IMR-90 (cell line): ENCODE measurements around the gene SAA1. TPM values are rescaled to one million over a fixed set of nuclear protein-coding genes. Genes with fewer than 3 reads are reported as not detected.

ENCODE experiments used
- ATAC-seq: fragments of 200-7000 bp; cut with Tn5 transposase; 2 replicates; pipeline ENCODE4 v1.9.1; 2020; ENCODE audit warnings: low read depth, mild to moderate bottlenecking, moderate library complexity
- BruUV-seq: library from RNA; stranded (reverse); fragments of 400-500 nt; replicated peaks from 2 replicates; lab custom pipeline; 2021; lab: Mats Ljungman, UMichigan
- CTCF ChIA-PET: fragments of 300-600 bp; formaldehyde crosslinking; extraction: SDS; loops from one replicate; lab custom pipeline; 2021; ENCODE audit warnings: antibody characterized with exemption; lab: Yijun Ruan, JAX
- POLR2A ChIA-PET: fragments of 300-600 bp; sonication (Branson Sonifier 250); formaldehyde crosslinking; loops from one replicate; lab custom pipeline; 2022; ENCODE audit warnings: antibody characterized with exemption; ENCODE audit not compliant: unreplicated experiment; lab: Charles Lee
- DNase-seq: peaks from one replicate; pipeline ENCODE4 v3.0.0; 2013
- H2AFZ ChIP-seq: replicated peaks from 2 replicates; pipeline ENCODE3; 2013; ENCODE audit warnings: low read length, mild to moderate bottlenecking; ENCODE audit not compliant: poor library complexity
- H2AK5ac ChIP-seq: 2 replicates; pipeline ENCODE4 v1.6.1; 2013; ENCODE audit warnings: low read depth, low read length, inconsistent platforms
- H2AK9ac ChIP-seq: replicated peaks from 2 replicates; pipeline ENCODE3; 2013; ENCODE audit warnings: mild to moderate bottlenecking, low read depth, low read length, moderate library complexity; ENCODE audit not compliant: poor library complexity
- H2BK120ac ChIP-seq: 2 replicates; pipeline ENCODE4 v1.6.1; 2013; ENCODE audit warnings: low read depth, low read length, inconsistent platforms
- H2BK15ac ChIP-seq: 3 replicates; pipeline ENCODE4 v1.6.1; 2013; ENCODE audit warnings: low read depth, low read length, inconsistent platforms
- H2BK20ac ChIP-seq: 2 replicates; pipeline ENCODE4 v1.6.1; 2013; ENCODE audit warnings: low read depth, mild to moderate bottlenecking, inconsistent platforms, low read length, moderate library complexity
- H2BK5ac ChIP-seq: 2 replicates; pipeline ENCODE4 v1.6.1; 2013; ENCODE audit warnings: mild to moderate bottlenecking, low read depth, low read length, inconsistent platforms; ENCODE audit not compliant: poor library complexity, severe bottlenecking
- H3K14ac ChIP-seq: replicated peaks from 2 replicates; pipeline ENCODE4 v1.6.1; 2013; ENCODE audit warnings: low read depth, low read length, inconsistent platforms
- H3K18ac ChIP-seq: 2 replicates; pipeline ENCODE4 v1.6.1; 2013; ENCODE audit warnings: low read depth, low read length, control low read depth
- H3K23ac ChIP-seq: 2 replicates; pipeline ENCODE4 v1.6.1; 2013; ENCODE audit warnings: low read depth, low read length, inconsistent platforms
- H3K27ac ChIP-seq: 2 replicates; pipeline ENCODE4 v1.5.1; 2013; ENCODE audit warnings: mild to moderate bottlenecking, control low read depth, low read length; ENCODE audit not compliant: insufficient read depth
- H3K27me3 ChIP-seq: 2 replicates; pipeline ENCODE4 v1.6.1; 2013; ENCODE audit warnings: low read length; ENCODE audit not compliant: control insufficient read depth, insufficient read depth
- H3K36me3 ChIP-seq: 2 replicates; pipeline ENCODE4 v1.6.1; 2013; ENCODE audit warnings: low read length, mixed read lengths; ENCODE audit not compliant: control insufficient read depth, insufficient read depth
- H3K4ac ChIP-seq: 2 replicates; pipeline ENCODE4 v1.6.1; 2013; ENCODE audit warnings: low read depth, low read length, inconsistent platforms
- H3K4me1 ChIP-seq: 2 replicates; pipeline ENCODE4 v1.6.1; 2013; ENCODE audit warnings: low read length, mixed read lengths; ENCODE audit not compliant: control insufficient read depth, insufficient read depth
- H3K4me2 ChIP-seq: 2 replicates; pipeline ENCODE4 v1.6.1; 2013; ENCODE audit warnings: low read depth, mild to moderate bottlenecking, control low read depth, low read length, moderate library complexity
- H3K4me3 ChIP-seq: 2 replicates; pipeline ENCODE4 v1.5.1; 2013; ENCODE audit warnings: low read depth, mild to moderate bottlenecking, control low read depth, low read length, moderate library complexity; ENCODE audit not compliant: insufficient read depth
- H3K56ac ChIP-seq: 2 replicates; pipeline ENCODE4 v1.6.1; 2013; ENCODE audit warnings: low read length, inconsistent platforms; ENCODE audit not compliant: insufficient read depth; ENCODE audit errors: extremely low read depth
- H3K79me1 ChIP-seq, 2 experiments: 2 replicates each; pipeline ENCODE4 v1.6.1; 2013; ENCODE audit warnings: low read length in 2 of 2, inconsistent platforms in 1 of 2, low read depth in 1 of 2
- H3K9ac ChIP-seq: 2 replicates; pipeline ENCODE4 v1.6.1; 2013; ENCODE audit warnings: low read depth, low read length, control low read depth
- H3K9me1 ChIP-seq: 2 replicates; pipeline ENCODE4 v1.6.1; 2013; ENCODE audit warnings: low read length, inconsistent platforms; ENCODE audit not compliant: insufficient read depth
- H3K9me3 ChIP-seq: 2 replicates; pipeline ENCODE4 v1.6.1; 2013; ENCODE audit warnings: low read length; ENCODE audit not compliant: control insufficient read depth, insufficient read depth
- H4K20me1 ChIP-seq: 2 replicates; pipeline ENCODE4 v1.6.1; 2013; ENCODE audit warnings: low read length, inconsistent platforms; ENCODE audit not compliant: insufficient read depth
- H4K5ac ChIP-seq: 2 replicates; pipeline ENCODE4 v1.6.1; 2013; ENCODE audit warnings: mild to moderate bottlenecking, low read depth, low read length, control low read depth
- H4K8ac ChIP-seq, 2 experiments: 2 replicates each; pipeline ENCODE4 v1.6.1; 2013; ENCODE audit warnings: low read depth in 2 of 2, low read length in 2 of 2, control low read depth in 1 of 2, inconsistent platforms in 1 of 2
- H4K91ac ChIP-seq: 2 replicates; pipeline ENCODE4 v1.6.1; 2013; ENCODE audit warnings: low read depth, low read length, inconsistent platforms; ENCODE audit not compliant: insufficient read depth
- FOS ChIP-seq: fragments of 150-350 bp; IDR thresholded peaks from 2 replicates; pipeline ENCODE4 v1.6.1; 2016; ENCODE audit warnings: low read depth, low read length
- MAFK ChIP-seq: IDR thresholded peaks from 2 replicates; pipeline ENCODE4 v1.6.1; 2012; ENCODE audit warnings: low read depth, low read length, improper control_type of control experiment
- NFE2L2 ChIP-seq: fragments of 150-350 bp; IDR thresholded peaks from 2 replicates; pipeline ENCODE4 v1.6.1; 2016; ENCODE audit warnings: low read depth, mild to moderate bottlenecking, low read length
- RAD21 ChIP-seq: IDR thresholded peaks from 2 replicates; pipeline ENCODE4 v1.6.1; 2012; ENCODE audit warnings: low read length, improper control_type of control experiment
- RCOR1 ChIP-seq: IDR thresholded peaks from 2 replicates; pipeline ENCODE4 v1.6.1; 2012; ENCODE audit warnings: mild to moderate bottlenecking, low read length, improper control_type of control experiment; ENCODE audit not compliant: insufficient replicate concordance
- SMC3 ChIP-seq: fragments of 150-350 bp; IDR thresholded peaks from 2 replicates; pipeline ENCODE4 v1.6.1; 2016; ENCODE audit warnings: low read depth, mild to moderate bottlenecking, antibody characterized with exemption, low read length, moderate library complexity
- WGBS, 2 experiments: methylation state at CpG; one replicate each; pipeline versions ENCODE4 v1.1.5 to v1.1.7; 2013; ENCODE audit warnings: missing lambda C conversion rate in 2 of 2; ENCODE audit not compliant: insufficient read length in 1 of 2; ENCODE audit errors: extremely low coverage in 2 of 2; 5-methylcytosine and 5-hydroxymethylcytosine counted together
- dilution Hi-C: fragments of 300-500 bp; cut with HindIII; formaldehyde crosslinking; loops from one replicate; pipeline ENCODE4 v1.14.3; 2018; ENCODE audit warnings: low sequenced_read_pairs; ENCODE audit not compliant: unreplicated experiment
- in situ Hi-C: fragments of 300-500 bp; cut with MboI; formaldehyde crosslinking; loops from 3 replicates; pipeline ENCODE4 v1.14.3; 2019; ENCODE audit warnings: low sequenced_read_pairs, inconsistent platforms, mixed read lengths
- intact Hi-C: fragments of 100-400 bp; cut with micrococcal nuclease; formaldehyde crosslinking; loops from 2 replicates; pipeline ENCODE4 v1.10.0; 2022
- polyA plus RNA-seq, 3 experiments: library from polyadenylated mRNA; depleted of rRNA; stranded (reverse); fragments of >200 nt; gene quantifications; 2 replicates each; pipeline ENCODE4 v1.2.3, GENCODE V29; 2012; ENCODE audit warnings: low replicate concordance in 1 of 3
- total RNA-seq: library from RNA; depleted of rRNA; stranded (reverse); fragments of >200 nt; gene quantifications from 2 replicates; pipeline ENCODE4 v1.2.3, GENCODE V29; 2012
- TF ChIP-seq, protein P1 (sequence below): conservative IDR thresholded peaks from 2 replicates; pipeline ENCODE4 v1.5.1; 2012; ENCODE audit warnings: mild to moderate bottlenecking, low read depth, low read length, improper control_type of control experiment

Gene SAA1
- total and polyA plus RNA-seq, 2 of the 4 experiments (the other 2 are of a cell fraction) = not detected

DNA sequence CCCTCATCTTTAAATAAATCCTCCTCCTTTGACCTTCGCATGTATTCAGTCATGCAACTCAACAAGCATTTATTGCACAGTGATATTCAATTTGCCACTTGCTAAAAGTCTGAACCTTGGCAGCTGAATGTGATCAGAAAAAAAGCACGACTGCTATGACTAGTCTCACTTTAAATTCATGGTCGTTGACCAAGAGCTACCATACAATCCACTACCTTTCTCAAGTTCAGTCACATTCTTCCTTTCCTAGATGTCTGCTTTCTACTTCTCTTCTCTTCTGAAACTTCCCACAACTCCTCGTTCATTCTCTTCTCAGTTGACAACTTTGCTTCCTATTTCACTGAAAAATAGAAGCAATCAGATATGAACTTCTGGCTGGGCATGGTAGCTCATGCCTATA lies 2.0 kb upstream of the SAA1 start:
- H3K23ac ChIP-seq = no peak overlapping the region
- H3K4me1 ChIP-seq = no peaks in the 10 kb centered on the region
- H2BK5ac ChIP-seq = no peak overlapping the region
- no peak overlapping the region for H3K4ac ChIP-seq
- no peak overlapping the region for H2AK9ac ChIP-seq
- H3K9me1 ChIP-seq = no peaks in the 10 kb centered on the region
- no peak overlapping the region for H2BK120ac ChIP-seq
- no peak overlapping the region for H3K4me3 ChIP-seq
- DNase-seq = no peak
- no peaks in the 10 kb centered on the region for H3K79me1 ChIP-seq
- H3K27ac ChIP-seq = no peak overlapping the region
- intact Hi-C loops = no loop called here
- H2AK5ac ChIP-seq = no peak overlapping the region
- no peak overlapping the region for H4K5ac ChIP-seq
- no peak overlapping the region for H3K14ac ChIP-seq
- no peak overlapping the region for H3K9ac ChIP-seq
- no peak overlapping the region for H3K18ac ChIP-seq
- in situ Hi-C loops = no loop called here
- ATAC-seq = no peak
- H2BK15ac ChIP-seq = no peak overlapping the region
- POLR2A ChIA-PET = no interaction called here
- no peak for TF ChIP-seq FOS
- no peak for TF ChIP-seq MAFK
- TF ChIP-seq, protein P1, sequence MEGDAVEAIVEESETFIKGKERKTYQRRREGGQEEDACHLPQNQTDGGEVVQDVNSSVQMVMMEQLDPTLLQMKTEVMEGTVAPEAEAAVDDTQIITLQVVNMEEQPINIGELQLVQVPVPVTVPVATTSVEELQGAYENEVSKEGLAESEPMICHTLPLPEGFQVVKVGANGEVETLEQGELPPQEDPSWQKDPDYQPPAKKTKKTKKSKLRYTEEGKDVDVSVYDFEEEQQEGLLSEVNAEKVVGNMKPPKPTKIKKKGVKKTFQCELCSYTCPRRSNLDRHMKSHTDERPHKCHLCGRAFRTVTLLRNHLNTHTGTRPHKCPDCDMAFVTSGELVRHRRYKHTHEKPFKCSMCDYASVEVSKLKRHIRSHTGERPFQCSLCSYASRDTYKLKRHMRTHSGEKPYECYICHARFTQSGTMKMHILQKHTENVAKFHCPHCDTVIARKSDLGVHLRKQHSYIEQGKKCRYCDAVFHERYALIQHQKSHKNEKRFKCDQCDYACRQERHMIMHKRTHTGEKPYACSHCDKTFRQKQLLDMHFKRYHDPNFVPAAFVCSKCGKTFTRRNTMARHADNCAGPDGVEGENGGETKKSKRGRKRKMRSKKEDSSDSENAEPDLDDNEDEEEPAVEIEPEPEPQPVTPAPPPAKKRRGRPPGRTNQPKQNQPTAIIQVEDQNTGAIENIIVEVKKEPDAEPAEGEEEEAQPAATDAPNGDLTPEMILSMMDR = no peak
- no peak for TF ChIP-seq NFE2L2
- TF ChIP-seq RCOR1 = no peak
- TF ChIP-seq RAD21 = no peak
- no peak for TF ChIP-seq SMC3
- H3K27me3 ChIP-seq = peaks cover 14% of the 10 kb centered on the region
- no peak overlapping the region for H3K4me2 ChIP-seq
- no peaks in the 10 kb centered on the region for H4K20me1 ChIP-seq
- no TSS peak for BruUV-seq
- H2BK20ac ChIP-seq = no peak overlapping the region
- H4K8ac ChIP-seq = no peak overlapping the region
- 41% methylated on average over 4 of the region's 4 CpGs; no CpG with 5 or more reads in 1 of the 2 experiments for WGBS, 2 experiments
- H3K9me3 ChIP-seq = no peaks in the 10 kb centered on the region
- dilution Hi-C loops = no loop called here
- no peaks in the 10 kb centered on the region for H3K36me3 ChIP-seq
- H2AFZ ChIP-seq = no peak overlapping the region
- H3K56ac ChIP-seq = no peak overlapping the region
- no peak overlapping the region for H4K91ac ChIP-seq
- CTCF ChIA-PET = no interaction called here
